B cell (primary cell): Measurements from ENCODE around the gene CHST11.

Experiments used
- EZH2 ChIP-seq: IDR thresholded peaks from 2 replicates; pipeline ENCODE4 v1.6.1; 2012; ENCODE audit warnings: borderline replicate concordance, low read depth, mild to moderate bottlenecking, moderate library complexity, low read length; ENCODE audit not compliant: insufficient read depth, poor library complexity, severe bottlenecking
- TF ChIP-seq, protein P1 (sequence below): fragments of 200-600 bp; IDR thresholded peaks from one replicate; pipeline ENCODE4 v1.8.0; 2022; ENCODE audit warnings: antibody characterized with exemption, mild to moderate bottlenecking

- TF ChIP-seq EZH2: no peak
- TF ChIP-seq, protein P1, sequence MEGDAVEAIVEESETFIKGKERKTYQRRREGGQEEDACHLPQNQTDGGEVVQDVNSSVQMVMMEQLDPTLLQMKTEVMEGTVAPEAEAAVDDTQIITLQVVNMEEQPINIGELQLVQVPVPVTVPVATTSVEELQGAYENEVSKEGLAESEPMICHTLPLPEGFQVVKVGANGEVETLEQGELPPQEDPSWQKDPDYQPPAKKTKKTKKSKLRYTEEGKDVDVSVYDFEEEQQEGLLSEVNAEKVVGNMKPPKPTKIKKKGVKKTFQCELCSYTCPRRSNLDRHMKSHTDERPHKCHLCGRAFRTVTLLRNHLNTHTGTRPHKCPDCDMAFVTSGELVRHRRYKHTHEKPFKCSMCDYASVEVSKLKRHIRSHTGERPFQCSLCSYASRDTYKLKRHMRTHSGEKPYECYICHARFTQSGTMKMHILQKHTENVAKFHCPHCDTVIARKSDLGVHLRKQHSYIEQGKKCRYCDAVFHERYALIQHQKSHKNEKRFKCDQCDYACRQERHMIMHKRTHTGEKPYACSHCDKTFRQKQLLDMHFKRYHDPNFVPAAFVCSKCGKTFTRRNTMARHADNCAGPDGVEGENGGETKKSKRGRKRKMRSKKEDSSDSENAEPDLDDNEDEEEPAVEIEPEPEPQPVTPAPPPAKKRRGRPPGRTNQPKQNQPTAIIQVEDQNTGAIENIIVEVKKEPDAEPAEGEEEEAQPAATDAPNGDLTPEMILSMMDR: no peak
These were observed 139.5 kb downstream of the CHST11 start for GRCh38 chr12:104596134-104596799.
